CD4-positive, alpha-beta memory T cell (primary cell): ENCODE measurements around the gene CHST13. TPM values are rescaled to one million over a fixed set of nuclear protein-coding genes. Genes with fewer than 3 reads are reported as not detected.

Source experiments
- CTCF ChIA-PET: fragments of 350-600 bp; sonication (Branson Sonifier 250); formaldehyde crosslinking; loops from one replicate; lab custom pipeline; 2021; ENCODE audit warnings: inconsistent platforms; ENCODE audit not compliant: partially characterized antibody; lab: Charles Lee
- POLR2A ChIA-PET: fragments of 350-600 bp; sonication (Branson Sonifier 250); formaldehyde crosslinking; loops from one replicate; lab custom pipeline; 2021; ENCODE audit not compliant: partially characterized antibody; lab: Charles Lee
- DNase-seq, 5 donors: peaks; one replicate each; pipeline versions ENCODE4 v3.0.0 to v3.0.0-alpha.2; 2020 to 2022; ENCODE audit warnings: mixed read lengths in 1 of 5
- H3K27ac ChIP-seq: one replicate; pipeline ENCODE4 v1.7.0; 2013; ENCODE audit warnings: low read depth, low read length
- H3K27me3 ChIP-seq: 2 replicates; pipeline ENCODE4 v1.7.0; 2013; ENCODE audit warnings: mild to moderate bottlenecking, low read length, moderate library complexity; ENCODE audit not compliant: insufficient read depth
- H3K36me3 ChIP-seq: 2 replicates; pipeline ENCODE4 v1.7.0; 2013; ENCODE audit warnings: mild to moderate bottlenecking, low read length, moderate library complexity; ENCODE audit not compliant: insufficient read depth
- H3K4me1 ChIP-seq: 2 replicates; pipeline ENCODE4 v1.7.0; 2013; ENCODE audit warnings: mild to moderate bottlenecking, low read length, moderate library complexity; ENCODE audit not compliant: insufficient read depth
- H3K4me3 ChIP-seq, 2 donors: one replicate each; pipeline ENCODE4 v1.7.0; 2013; ENCODE audit warnings: low read length in 2 of 2, mild to moderate bottlenecking in 1 of 2
- H3K9me3 ChIP-seq, 2 donors: one replicate each; pipeline ENCODE4 v1.7.0; 2013; ENCODE audit warnings: low read length in 2 of 2, control low read depth in 1 of 2; ENCODE audit not compliant: control insufficient read depth in 1 of 2
- H3K27ac Mint-ChIP-seq, 7 donors: one replicate each; pipeline ENCODE4 v1.8.0; 2020 to 2021; ENCODE audit warnings: mixed read lengths in 7 of 7, mild to moderate bottlenecking in 6 of 7, inconsistent platforms in 3 of 7, moderate library complexity in 3 of 7
- H3K27me3 Mint-ChIP-seq, 2 donors: one replicate each; pipeline ENCODE4 v1.8.0; 2020 to 2021; ENCODE audit warnings: mixed read lengths in 2 of 2
- H3K36me3 Mint-ChIP-seq, 2 donors: one replicate each; pipeline ENCODE4 v1.8.0; 2020 to 2021; ENCODE audit warnings: mixed read lengths in 2 of 2, inconsistent platforms in 1 of 2, mild to moderate bottlenecking in 1 of 2
- H3K4me1 Mint-ChIP-seq, 4 donors: one replicate each; pipeline ENCODE4 v1.8.0; 2020 to 2021; ENCODE audit warnings: mixed read lengths in 4 of 4, mild to moderate bottlenecking in 1 of 4
- H3K4me3 Mint-ChIP-seq, 8 donors: one replicate each; pipeline ENCODE4 v1.8.0; 2020 to 2021; ENCODE audit warnings: mixed read lengths in 8 of 8, mild to moderate bottlenecking in 7 of 8, moderate library complexity in 6 of 8, inconsistent platforms in 3 of 8
- H3K9me3 Mint-ChIP-seq, 8 donors: one replicate each; pipeline ENCODE4 v1.8.0; 2020 to 2021; ENCODE audit warnings: mixed read lengths in 8 of 8, mild to moderate bottlenecking in 5 of 8, inconsistent platforms in 3 of 8, moderate library complexity in 1 of 8
- intact Hi-C: fragments of 100-400 bp; cut with micrococcal nuclease; formaldehyde crosslinking; loops from one replicate; pipeline ENCODE4 v1.15.1; 2023
- polyA plus RNA-seq, 2 donors: library from polyadenylated mRNA; unstranded; fragments of 300-500 nt; fragmentation: Illumina TruSeq; gene quantifications; one replicate each; pipeline ENCODE4 v1.2.3, GENCODE V29; 2021
- total RNA-seq, 2 experiments: library from RNA; stranded (reverse); gene quantifications; one replicate each; pipeline ENCODE4 v1.2.3, GENCODE V29; 2021

CHST13 gene, protein sequence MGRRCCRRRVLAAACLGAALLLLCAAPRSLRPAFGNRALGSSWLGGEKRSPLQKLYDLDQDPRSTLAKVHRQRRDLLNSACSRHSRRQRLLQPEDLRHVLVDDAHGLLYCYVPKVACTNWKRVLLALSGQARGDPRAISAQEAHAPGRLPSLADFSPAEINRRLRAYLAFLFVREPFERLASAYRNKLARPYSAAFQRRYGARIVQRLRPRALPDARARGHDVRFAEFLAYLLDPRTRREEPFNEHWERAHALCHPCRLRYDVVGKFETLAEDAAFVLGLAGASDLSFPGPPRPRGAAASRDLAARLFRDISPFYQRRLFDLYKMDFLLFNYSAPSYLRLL
- total RNA-seq: under 1 TPM; 0.23 to 0.42 TPM
- not detected for polyA plus RNA-seq

DNA sequence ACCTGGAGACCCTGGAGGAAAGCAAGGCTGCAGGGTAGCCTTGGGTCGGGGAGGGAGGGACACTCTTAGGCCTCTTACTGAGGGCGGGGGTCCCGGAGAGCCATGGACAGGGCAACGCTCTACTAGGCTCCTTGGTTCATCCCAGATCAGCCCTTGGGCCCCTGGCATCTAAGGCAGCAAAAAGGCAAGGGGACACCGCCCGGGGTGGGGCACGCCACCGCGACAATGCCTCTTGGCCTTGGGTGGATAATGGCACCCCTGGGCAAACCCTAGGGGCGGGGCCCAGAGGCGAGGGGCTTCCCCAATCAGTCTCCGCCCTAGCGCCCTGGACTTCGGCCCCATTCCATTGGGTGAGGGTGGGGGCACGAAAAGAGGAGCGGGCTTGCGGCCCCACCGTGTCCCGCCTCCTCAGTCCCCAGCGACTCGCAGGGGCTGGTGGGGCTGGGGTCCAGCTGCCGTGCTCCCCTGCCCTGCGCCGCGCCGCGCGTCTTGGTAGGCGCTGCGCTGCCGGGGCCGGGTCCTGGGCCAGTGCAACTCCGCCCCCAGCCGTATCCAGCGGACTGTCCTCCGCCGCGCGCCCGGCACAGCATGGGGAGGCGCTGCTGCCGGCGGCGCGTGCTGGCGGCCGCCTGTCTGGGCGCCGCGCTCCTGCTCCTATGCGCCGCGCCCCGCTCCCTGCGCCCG, at the start of gene CHST13:
CHST13 (plus strand) TSS at position 411 of the 684 bp plus-strand sequence; CDS start at position 589, 178 bp downstream.
- Mint-ChIP-seq H3K27me3 (peaks cover 13 to 14% of the 10 kb centered on the region in 2 donors), H3K4me3 (no peak within 1 kb of the TSS), H3K4me1 (no peaks in the 10 kb centered on the region), H3K9me3 (no peaks in the 10 kb centered on the region), H3K27ac (peak within 1 kb of the TSS in 1 of 7 donors; percentile 57), H3K36me3 (no peaks in the 10 kb centered on the region)
- Histone ChIP-seq H3K4me3 (no peak within 1 kb of the TSS), H3K27me3 (no peaks in the 10 kb centered on the region), H3K4me1 (no peaks in the 10 kb centered on the region), H3K27ac (no peak within 1 kb of the TSS), H3K9me3 (no peaks in the 10 kb centered on the region), H3K36me3 (no peaks in the 10 kb centered on the region)
- DNase-seq: no peak
- intact Hi-C loops: no loop called here
- ChIA-PET POLR2A (no interaction called here), CTCF (interaction anchor here (0.7 to 3.0 kb wide), 9 partner anchors 7 to 1025 kb away, joined by 3 to 23 read pairs (median 6); no protein-coding TSS in a partner anchor)

DNA sequence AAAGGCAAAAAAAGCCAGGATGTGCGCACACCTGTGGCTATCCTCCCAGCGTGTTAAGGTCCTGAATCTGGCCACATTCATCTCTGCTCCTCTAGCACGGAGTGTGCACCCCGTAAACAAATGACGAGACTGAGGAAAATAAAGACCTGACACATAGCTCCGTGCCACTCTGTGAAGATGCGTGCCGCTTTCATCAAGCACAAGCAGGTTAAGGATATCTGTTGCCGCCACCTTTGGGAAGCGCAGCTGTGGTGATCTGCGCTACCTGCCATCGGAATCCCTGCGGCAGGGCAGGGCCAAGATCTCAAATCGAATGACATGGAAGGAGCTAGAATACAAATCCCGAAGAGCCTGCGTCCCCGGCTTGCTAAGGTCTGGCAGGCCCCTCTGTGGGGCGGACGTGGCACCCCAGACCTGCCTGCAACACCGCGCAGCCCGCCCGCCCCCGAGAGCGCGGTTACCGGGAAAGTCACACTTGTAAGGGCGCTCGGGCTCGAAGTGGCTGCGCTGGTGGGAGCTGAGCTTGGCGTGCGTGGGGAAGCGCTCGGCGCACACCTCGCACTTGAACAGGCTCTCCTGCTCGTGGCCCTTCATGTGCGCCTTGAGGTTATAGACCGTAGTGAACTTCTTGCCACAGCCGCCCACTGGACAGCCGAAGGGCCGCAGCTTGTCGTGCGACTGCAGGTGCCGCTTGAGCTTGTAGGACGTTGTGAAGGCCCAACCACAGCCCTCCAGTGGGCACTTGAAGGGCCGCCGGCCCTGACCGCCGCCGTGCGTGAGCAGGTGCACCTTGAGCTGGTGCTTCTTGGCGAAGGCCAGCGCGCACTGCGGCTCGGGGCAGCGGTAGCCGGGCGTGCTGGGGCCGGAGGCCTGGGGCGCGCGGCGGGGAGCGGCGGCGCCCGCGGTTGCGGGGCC, 49.2 kb upstream of the CHST13 start:
- intact Hi-C loops: loop anchor here (1.0 to 10.0 kb wide), 6 partner anchors 228 to 1580 kb away; partner anchors contain the start of genes ABTB1, CHCHD6 and SEC61A1
- POLR2A ChIA-PET: interaction anchor here (0.6 to 2.0 kb wide), 9 partner anchors 9 to 1116 kb away, joined by 3 to 9 read pairs (median 4); partner anchors contain the start of genes SLC41A3 and TPRA1
- Mint-ChIP-seq H3K4me3 (peak overlapping the region; percentile 86 to 94 (median 91)), H3K27me3 (no peaks in the 10 kb centered on the region), H3K9me3 (no peaks in the 10 kb centered on the region), H3K36me3 (peaks cover 22 to 44% of the 10 kb centered on the region in 2 donors), H3K27ac (peak overlapping the region; percentile 86 to 93 (median 91)), H3K4me1 (peaks cover 34 to 61% (median 50%) of the 10 kb centered on the region in 4 donors)
- peak; percentile 6 to 53 (median 27) for DNase-seq
- H3K36me3 ChIP-seq: peaks cover 19% of the 10 kb centered on the region
- CTCF ChIA-PET: interaction anchor here (0.8 kb wide), 1 partner anchor 12 kb away, joined by 3 read pairs; no protein-coding TSS in a partner anchor
- no peaks in the 10 kb centered on the region for H3K27me3 ChIP-seq
- H3K4me1 ChIP-seq: peaks cover 36% of the 10 kb centered on the region
- H3K27ac ChIP-seq: peak overlapping the region; percentile 60
- H3K4me3 ChIP-seq: peak overlapping the region; percentile 37 to 58
- no peaks in the 10 kb centered on the region for H3K9me3 ChIP-seq

DNA sequence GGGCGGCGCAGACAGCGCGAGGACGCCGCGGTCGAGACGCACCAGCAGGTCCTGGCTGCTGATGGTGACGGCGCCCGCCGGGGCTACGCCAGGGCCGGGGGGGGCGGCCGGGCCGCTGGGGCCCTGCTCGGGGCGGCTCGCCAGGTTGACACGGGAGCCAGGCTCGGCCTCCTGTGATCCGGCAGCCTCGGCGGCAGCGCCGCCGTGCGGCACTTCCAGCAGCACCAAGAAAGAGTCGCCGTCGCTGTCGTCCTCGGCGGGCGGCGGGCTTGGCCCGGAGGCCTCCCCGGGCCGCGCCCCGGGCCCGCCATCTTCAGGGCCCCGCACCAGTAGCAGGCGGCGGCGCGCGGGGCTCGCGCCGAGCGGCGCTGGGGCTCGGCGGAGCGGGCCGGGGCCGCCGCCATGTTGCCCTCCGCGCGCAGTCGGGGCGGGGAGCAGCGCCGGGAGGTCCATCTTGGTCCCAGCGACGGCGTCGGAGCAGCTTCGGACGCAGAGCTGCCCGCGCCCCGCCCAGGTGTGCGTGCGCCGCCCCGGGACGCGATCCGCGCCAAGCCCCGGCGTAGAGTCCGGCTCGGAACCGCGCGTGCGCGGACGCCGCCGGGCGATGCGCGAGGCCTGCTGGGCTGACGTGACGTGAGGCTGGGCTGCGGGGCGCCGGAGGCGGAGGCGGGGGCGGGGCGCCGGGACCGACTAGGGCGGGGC, 48.4 kb upstream of the CHST13 start, which contains the start of gene ZXDC:
ZXDC (minus strand) TSS at position 479 of the 702 bp plus-strand sequence; CDS start at position 453, 26 bp downstream.
- Histone ChIP-seq H3K27me3 (no peaks in the 10 kb centered on the region), H3K36me3 (peaks cover 11% of the 10 kb centered on the region), H3K4me1 (peaks cover 36% of the 10 kb centered on the region), H3K27ac (peak within 1 kb of the TSS; percentile 64), H3K4me3 (peak within 1 kb of the TSS; percentile 60 to 73), H3K9me3 (no peaks in the 10 kb centered on the region)
- POLR2A ChIA-PET: interaction anchor here (1.0 to 2.0 kb wide), 9 partner anchors 9 to 1196 kb away, joined by 3 to 9 read pairs (median 4); partner anchors contain the start of genes SLC41A3 and TPRA1
- intact Hi-C loops: loop anchor here (1.0 to 10.0 kb wide), 7 partner anchors 119 to 1579 kb away; partner anchors contain the start of genes ABTB1, CHCHD6, KLF15 and SEC61A1
- no peaks in the 10 kb centered on the region for H3K27me3 Mint-ChIP-seq
- CTCF ChIA-PET: interaction anchor here (0.8 to 1.6 kb wide), 2 partner anchors 13 to 47 kb away, joined by 3 to 5 read pairs; no protein-coding TSS in a partner anchor
- peak within 1 kb of the TSS; percentile 87 to 94 (median 92) for H3K4me3 Mint-ChIP-seq
- peaks cover 30 to 55% (median 44%) of the 10 kb centered on the region in 4 donors for H3K4me1 Mint-ChIP-seq
- peaks cover 16 to 36% of the 10 kb centered on the region in 2 donors for H3K36me3 Mint-ChIP-seq
- no peaks in the 10 kb centered on the region for H3K9me3 Mint-ChIP-seq
- H3K27ac Mint-ChIP-seq: peak within 1 kb of the TSS; percentile 83 to 98 (median 92)
- peak; percentile 90 to 93 (median 92) for DNase-seq

DNA sequence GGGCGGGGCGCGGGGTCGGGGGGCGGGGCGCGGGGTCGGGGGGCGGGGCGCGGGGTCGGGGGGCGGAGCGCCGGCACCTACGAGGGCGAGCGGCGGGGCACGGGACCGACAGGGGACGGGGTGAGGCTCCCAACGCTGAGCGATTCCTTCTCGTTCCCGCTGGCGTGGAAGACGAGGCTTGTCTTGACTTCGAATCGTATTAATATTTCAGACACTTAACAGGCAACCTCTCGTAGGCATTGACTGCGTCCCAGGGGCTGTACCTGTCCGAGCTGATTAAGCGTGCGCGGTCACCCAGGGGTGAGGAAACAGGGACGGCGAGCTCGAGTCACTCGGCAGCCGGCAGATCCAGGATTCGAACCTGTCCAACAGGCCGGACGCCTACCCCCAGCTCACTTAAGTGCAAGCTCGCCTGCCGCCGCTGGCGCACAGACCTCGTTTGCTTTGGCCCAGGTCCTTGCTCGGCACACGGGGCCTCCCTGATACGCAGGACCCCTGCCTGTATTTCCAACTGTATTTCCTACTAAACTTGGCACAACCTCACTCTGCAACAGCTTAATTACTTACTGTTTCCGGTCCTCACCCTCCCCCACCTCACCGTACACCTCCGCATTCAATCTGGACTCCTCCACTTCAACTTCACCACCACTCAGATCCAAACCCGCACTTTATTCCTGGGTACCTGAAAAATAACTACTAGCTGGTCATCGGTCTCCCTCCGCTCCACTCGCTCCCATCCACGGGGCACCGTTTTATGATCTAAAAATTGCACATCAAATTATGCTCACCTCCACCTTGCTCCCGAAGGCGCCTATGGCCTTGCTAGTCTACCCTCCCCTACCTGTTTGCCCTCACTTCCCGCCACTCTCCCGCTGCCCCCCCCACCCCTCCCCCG, 47.5 kb upstream of the CHST13 start:
- Histone ChIP-seq H3K27me3 (no peaks in the 10 kb centered on the region), H3K4me1 (peaks cover 36% of the 10 kb centered on the region), H3K9me3 (no peaks in the 10 kb centered on the region), H3K4me3 (peak overlapping the region; percentile 60 to 73), H3K36me3 (peaks cover 2% of the 10 kb centered on the region), H3K27ac (peak overlapping the region; percentile 64)
- peak overlapping the region; percentile 84 to 92 (median 87) for H3K4me3 Mint-ChIP-seq
- H3K27me3 Mint-ChIP-seq: no peaks in the 10 kb centered on the region
- H3K4me1 Mint-ChIP-seq: peaks cover 27 to 46% (median 37%) of the 10 kb centered on the region in 4 donors
- no peaks in the 10 kb centered on the region for H3K9me3 Mint-ChIP-seq
- intact Hi-C loops: loop anchor here (2.0 to 10.0 kb wide), 4 partner anchors 120 to 1578 kb away; partner anchors contain the start of genes ABTB1, CHCHD6, KLF15 and SEC61A1
- ChIA-PET POLR2A (interaction anchor here (0.5 to 2.0 kb wide), 8 partner anchors 11 to 1195 kb away, joined by 3 to 9 read pairs (median 4); partner anchors contain the start of genes SLC41A3 and TPRA1), CTCF (interaction anchor here (1.6 kb wide), 1 partner anchor 46 kb away, joined by 5 read pairs; no protein-coding TSS in a partner anchor)
- peak overlapping the region; percentile 77 to 98 (median 92) for H3K27ac Mint-ChIP-seq
- peaks cover 7 to 27% of the 10 kb centered on the region in 2 donors for H3K36me3 Mint-ChIP-seq
- DNase-seq: peak in 2 of 5 donors; percentile 6 to 50

DNA sequence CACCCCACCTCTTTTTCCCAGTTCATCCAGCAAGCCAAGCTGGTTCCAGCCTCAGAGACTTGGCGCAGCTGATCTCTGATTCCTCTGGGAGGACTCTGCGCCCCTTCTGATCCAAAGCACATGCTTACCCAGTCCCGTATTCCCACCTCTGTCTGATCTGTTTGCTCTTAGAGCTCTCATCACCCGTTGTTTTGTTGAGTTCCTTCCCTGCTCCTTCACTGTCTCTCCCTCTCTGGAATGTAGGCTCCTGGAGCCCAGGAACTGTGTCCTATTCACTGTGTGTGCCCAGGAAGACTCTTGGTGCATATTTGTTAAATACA, 46.9 kb upstream of the CHST13 start:
- ChIA-PET CTCF (interaction anchor here (1.6 kb wide), 1 partner anchor 46 kb away, joined by 5 read pairs; no protein-coding TSS in a partner anchor), POLR2A (no interaction called here)
- intact Hi-C loops: loop anchor here (2.0 to 10.0 kb wide), 4 partner anchors 120 to 1578 kb away; partner anchors contain the start of genes ABTB1, CHCHD6, KLF15 and SEC61A1
- no peaks in the 10 kb centered on the region for H3K27me3 ChIP-seq
- H3K9me3 Mint-ChIP-seq: no peaks in the 10 kb centered on the region
- DNase-seq: no peak
- peak overlapping the region; percentile 77 to 97 (median 92) for H3K27ac Mint-ChIP-seq
- H3K27ac ChIP-seq: no peak overlapping the region
- no peaks in the 10 kb centered on the region for H3K36me3 ChIP-seq
- no peaks in the 10 kb centered on the region for H3K9me3 ChIP-seq
- peaks cover 33% of the 10 kb centered on the region for H3K4me1 ChIP-seq
- peaks cover 26 to 42% (median 35%) of the 10 kb centered on the region in 4 donors for H3K4me1 Mint-ChIP-seq
- peaks cover 6 to 24% of the 10 kb centered on the region in 2 donors for H3K36me3 Mint-ChIP-seq
- no peaks in the 10 kb centered on the region for H3K27me3 Mint-ChIP-seq
- H3K4me3 Mint-ChIP-seq: peak overlapping the region in 7 of 8 donors; percentile 62 to 87 (median 79)
- no peak overlapping the region for H3K4me3 ChIP-seq
